Activated naive CD4-positive, alpha-beta T cell treated with anti-CD3 and anti-CD28 coated beads, Interleukin-2, amount 50 U/mL, for 24 hours (primary cell): ENCODE results near the gene XKRX.

Experiments
- H3K27ac Mint-ChIP-seq: one replicate; pipeline ENCODE4 v1.8.0; 2021; ENCODE audit warnings: mild to moderate bottlenecking, mixed read lengths
- H3K27me3 Mint-ChIP-seq: one replicate; pipeline ENCODE4 v1.8.0; 2021; ENCODE audit warnings: mixed read lengths
- H3K36me3 Mint-ChIP-seq: one replicate; pipeline ENCODE4 v1.8.0; 2021; ENCODE audit warnings: mixed read lengths
- H3K4me1 Mint-ChIP-seq: one replicate; pipeline ENCODE4 v1.8.0; 2021; ENCODE audit warnings: mixed read lengths
- H3K4me3 Mint-ChIP-seq: one replicate; pipeline ENCODE4 v1.8.0; 2021; ENCODE audit warnings: mild to moderate bottlenecking, mixed read lengths
- H3K9me3 Mint-ChIP-seq: one replicate; pipeline ENCODE4 v1.8.0; 2021; ENCODE audit warnings: mixed read lengths

XKRX gene

DNA sequence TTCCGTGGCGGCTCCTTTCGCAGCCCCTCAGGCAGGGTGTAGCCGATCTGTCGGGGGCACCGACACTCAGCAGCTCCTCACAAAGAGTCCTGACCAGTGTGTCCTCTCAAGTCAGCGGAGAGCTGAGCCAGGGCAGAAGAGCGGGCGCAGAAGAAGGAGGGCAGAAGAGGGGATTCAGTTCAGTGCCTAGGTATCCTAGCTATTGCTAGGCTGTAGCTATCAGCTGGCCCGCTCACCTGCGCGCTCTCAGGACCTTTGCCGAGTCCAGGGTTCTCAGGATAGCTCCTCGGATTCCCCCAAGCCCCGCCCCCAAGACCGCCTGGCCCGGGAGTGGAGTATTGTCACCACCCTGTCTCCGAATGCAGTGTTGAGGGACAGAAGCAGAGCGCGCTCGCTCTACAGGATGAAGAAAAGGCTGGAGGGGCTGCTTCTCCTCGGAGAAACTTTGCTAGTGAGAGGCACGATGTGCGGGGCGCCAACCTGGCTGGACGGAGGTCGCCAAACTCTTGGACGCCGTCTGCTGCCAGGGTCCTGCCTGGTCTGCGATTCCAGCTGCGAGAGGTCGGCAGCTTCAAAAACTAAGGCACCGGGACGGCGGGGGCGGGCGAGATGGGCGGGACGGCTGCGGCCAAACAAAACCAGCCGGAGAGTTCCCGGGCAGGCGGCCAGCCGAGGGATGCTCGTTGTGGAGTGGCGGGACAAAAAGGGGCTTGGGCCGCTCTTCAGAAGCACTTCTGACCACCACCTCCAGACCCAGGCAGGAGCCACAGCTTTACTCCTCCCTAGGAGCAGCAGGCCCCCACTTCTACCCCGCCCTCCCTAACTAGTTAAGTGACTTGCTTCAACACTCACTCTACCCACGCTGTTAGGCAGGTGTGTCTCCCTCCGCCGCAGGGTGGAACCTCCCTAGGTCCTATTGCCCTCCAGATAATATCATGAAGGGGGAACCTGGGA, at the start of gene XKRX:
XKRX (minus strand) TSS at position 258 of the 954 bp plus-strand sequence. CDS start 613 bp downstream, outside the sequence.
- Mint-ChIP-seq H3K27ac (no peak within 1 kb of the TSS), H3K9me3 (no peaks in the 10 kb centered on the region), H3K27me3 (no peaks in the 10 kb centered on the region), H3K36me3 (no peaks in the 10 kb centered on the region), H3K4me1 (peaks cover 36% of the 10 kb centered on the region), H3K4me3 (peak within 1 kb of the TSS; percentile 90)

DNA sequence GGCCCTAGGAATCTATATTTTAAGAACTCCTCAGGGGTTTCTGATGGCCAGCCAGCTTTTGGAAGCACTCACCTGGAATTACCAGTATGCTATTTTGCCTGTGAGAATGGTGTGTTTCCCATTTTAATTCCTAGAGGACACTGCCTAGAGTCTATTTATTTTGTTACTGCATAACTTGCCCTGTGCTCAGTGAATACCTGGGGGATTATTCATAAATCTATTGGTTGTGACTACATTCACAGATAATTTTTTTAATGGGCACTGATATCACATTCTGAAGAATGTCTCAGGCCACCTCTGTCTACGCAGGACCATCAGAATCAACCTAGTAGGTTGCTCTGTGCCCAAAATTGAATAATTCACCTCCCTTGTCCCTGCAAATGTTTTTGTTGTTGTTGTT, 47.5 kb upstream of the XKRX start:
- Mint-ChIP-seq H3K9me3 (no peaks in the 10 kb centered on the region), H3K4me3 (no peak overlapping the region), H3K27ac (no peak overlapping the region), H3K4me1 (peaks cover 4% of the 10 kb centered on the region), H3K27me3 (no peaks in the 10 kb centered on the region), H3K36me3 (peaks cover 2% of the 10 kb centered on the region)

DNA sequence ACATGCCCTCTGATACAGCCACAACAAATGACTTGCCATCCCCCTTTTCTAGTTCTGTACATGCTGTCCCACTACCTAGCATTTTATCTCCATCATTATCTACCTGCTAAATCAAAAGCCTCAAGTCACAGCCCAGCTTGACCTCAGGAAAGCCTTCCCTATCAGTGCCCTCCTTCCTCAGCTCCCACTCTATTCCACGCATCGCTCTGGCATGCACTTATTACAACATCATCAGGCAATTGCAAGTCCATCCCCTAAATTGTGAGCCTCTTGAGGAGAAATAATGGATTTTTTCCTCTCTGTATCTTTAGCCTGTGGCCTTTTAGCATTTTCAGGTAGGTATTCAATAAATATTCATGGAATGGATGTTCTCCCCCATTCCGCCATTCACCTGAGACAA, 46.5 kb upstream of the XKRX start:
- Mint-ChIP-seq H3K4me3 (no peak overlapping the region), H3K27me3 (no peaks in the 10 kb centered on the region), H3K9me3 (no peaks in the 10 kb centered on the region), H3K4me1 (peaks cover 4% of the 10 kb centered on the region), H3K27ac (no peak overlapping the region), H3K36me3 (peaks cover 2% of the 10 kb centered on the region)

DNA sequence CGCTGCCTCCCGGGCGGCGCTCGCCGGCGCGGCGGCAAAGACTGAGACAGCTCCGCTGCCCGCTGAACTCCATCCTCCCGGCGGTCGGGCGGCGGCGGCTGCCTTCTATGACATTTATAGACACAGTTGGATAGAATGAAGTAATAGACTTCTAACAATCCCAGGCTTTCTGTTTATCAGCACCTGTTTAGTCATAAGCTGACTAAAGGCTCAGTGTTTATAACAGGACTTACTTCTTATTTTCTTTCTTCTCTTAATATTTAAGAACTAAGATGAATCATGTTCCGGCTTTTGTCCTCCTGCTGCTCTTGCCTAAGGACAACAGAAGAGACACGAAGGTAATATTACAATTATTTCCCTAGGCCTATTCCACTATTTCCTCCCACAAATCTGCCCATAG, 44.7 kb upstream of the XKRX start:
- Mint-ChIP-seq H3K4me3 (no peak overlapping the region), H3K27ac (no peak overlapping the region), H3K36me3 (no peaks in the 10 kb centered on the region), H3K27me3 (no peaks in the 10 kb centered on the region), H3K4me1 (no peaks in the 10 kb centered on the region), H3K9me3 (no peaks in the 10 kb centered on the region)

DNA sequence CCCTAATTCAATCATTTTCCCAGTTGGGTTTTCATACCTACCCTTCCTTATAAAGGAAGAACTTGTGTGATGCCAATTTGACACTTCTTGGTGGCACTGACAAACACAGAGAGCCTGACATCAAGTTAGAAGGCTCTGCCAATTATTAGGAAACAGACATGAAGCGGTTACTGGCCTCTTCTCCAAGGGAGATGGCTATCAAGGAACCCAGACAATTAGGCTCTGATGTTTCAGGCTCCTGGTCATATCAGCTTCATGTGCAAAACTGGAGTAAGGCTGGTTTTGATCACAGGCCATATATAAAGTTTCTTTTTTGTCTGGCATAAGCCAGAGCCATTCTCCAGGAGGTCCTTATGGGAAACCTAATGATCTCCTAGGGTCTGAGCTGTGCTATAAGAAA, 41.2 kb upstream of the XKRX start:
- no peaks in the 10 kb centered on the region for H3K4me1 Mint-ChIP-seq
- no peaks in the 10 kb centered on the region for H3K36me3 Mint-ChIP-seq
- H3K9me3 Mint-ChIP-seq: no peaks in the 10 kb centered on the region
- H3K27me3 Mint-ChIP-seq: no peaks in the 10 kb centered on the region
- H3K27ac Mint-ChIP-seq: no peak overlapping the region
- H3K4me3 Mint-ChIP-seq: no peak overlapping the region

DNA sequence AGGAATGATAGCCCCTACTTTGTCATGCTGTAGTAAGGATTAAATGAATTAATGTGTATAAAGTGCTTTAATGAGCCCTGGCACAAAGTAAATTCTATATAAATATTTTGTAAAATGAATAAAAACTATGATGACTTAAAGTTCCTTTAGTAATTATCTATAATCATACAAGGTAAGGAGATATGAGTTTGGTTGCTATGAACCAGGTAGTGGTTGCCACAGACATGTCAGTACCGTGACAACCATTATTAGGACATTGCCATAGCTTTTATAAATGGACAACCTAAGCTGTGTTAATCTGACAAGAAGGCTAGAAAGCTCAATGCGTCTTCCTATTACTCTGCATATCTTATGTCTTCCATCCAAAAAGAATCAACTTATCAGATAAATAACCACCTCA, 40.7 kb upstream of the XKRX start, which contains the start of gene ARL13A:
ARL13A (plus strand) TSS at position 301 of the 400 bp plus-strand sequence. CDS start 3,982 bp downstream, outside the sequence.
- Mint-ChIP-seq H3K27me3 (no peaks in the 10 kb centered on the region), H3K27ac (no peak within 1 kb of the TSS), H3K9me3 (no peaks in the 10 kb centered on the region), H3K4me3 (no peak within 1 kb of the TSS), H3K4me1 (no peaks in the 10 kb centered on the region), H3K36me3 (no peaks in the 10 kb centered on the region)

DNA sequence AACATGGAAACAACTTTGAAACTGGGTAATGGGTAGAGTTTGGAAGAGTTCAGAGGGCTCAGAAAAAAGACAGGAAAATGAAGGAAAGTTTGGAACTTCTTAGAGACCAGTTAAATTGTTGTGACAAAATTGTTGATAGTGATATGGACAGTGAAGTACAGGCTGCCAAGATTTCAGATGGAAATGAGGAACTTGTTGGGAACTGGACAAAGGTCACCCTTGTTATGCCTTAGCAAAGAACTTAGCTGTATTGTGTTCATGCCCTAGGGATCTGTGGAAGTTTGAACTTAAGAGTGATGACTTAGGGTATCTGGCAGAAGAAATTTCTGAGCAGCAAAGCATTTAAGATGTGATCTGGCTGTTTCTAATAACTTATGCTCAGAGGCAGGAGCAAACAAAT, 35.6 kb upstream of the XKRX start:
- Mint-ChIP-seq H3K27ac (no peak overlapping the region), H3K4me1 (no peaks in the 10 kb centered on the region), H3K9me3 (no peaks in the 10 kb centered on the region), H3K36me3 (no peaks in the 10 kb centered on the region), H3K27me3 (no peaks in the 10 kb centered on the region), H3K4me3 (no peak overlapping the region)

DNA sequence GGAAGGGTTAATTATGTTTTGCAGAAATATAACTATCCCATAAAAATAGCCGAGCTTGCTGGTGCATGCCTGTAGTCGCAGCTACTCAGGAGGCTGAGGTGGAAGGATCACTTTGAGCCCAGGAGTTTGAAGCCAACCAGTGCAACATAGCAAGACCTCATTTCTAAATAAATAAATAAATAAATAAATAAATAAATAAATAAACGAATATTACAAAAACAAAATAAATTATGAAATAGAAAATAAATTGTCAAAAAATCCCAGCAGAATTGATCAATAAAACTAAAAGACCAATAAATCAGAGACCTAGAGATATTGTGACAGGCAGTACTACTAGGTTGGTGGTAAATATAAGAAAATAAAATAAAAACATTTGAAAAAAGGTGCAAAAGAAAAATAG, 34.1 kb upstream of the XKRX start:
- Mint-ChIP-seq H3K27ac (no peak overlapping the region), H3K4me1 (no peaks in the 10 kb centered on the region), H3K4me3 (no peak overlapping the region), H3K36me3 (no peaks in the 10 kb centered on the region), H3K9me3 (no peaks in the 10 kb centered on the region), H3K27me3 (no peaks in the 10 kb centered on the region)

DNA sequence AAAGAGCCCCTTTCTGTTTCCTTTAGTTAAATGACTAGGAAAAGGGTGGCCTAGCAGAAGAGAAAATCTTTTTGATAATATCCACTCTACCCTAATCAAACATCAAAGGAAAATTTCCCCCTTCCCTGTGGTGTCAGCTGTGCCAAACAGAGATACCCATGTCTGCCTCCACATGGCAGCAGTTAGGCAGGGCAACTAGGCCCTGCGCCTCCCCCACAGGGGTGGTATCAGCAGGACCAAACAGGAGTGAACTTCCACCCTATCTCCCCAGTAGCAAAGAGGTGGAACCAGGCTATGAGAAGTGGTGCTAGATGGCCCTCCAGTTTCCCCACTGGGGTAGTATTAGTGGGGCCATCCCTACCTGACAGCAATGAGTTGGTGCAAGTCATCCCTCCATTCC, 19.8 kb upstream of the XKRX start:
- H3K4me1 Mint-ChIP-seq: no peaks in the 10 kb centered on the region
- no peaks in the 10 kb centered on the region for H3K9me3 Mint-ChIP-seq
- H3K4me3 Mint-ChIP-seq: no peak overlapping the region
- no peak overlapping the region for H3K27ac Mint-ChIP-seq
- H3K36me3 Mint-ChIP-seq: peaks cover 2% of the 10 kb centered on the region
- no peaks in the 10 kb centered on the region for H3K27me3 Mint-ChIP-seq

DNA sequence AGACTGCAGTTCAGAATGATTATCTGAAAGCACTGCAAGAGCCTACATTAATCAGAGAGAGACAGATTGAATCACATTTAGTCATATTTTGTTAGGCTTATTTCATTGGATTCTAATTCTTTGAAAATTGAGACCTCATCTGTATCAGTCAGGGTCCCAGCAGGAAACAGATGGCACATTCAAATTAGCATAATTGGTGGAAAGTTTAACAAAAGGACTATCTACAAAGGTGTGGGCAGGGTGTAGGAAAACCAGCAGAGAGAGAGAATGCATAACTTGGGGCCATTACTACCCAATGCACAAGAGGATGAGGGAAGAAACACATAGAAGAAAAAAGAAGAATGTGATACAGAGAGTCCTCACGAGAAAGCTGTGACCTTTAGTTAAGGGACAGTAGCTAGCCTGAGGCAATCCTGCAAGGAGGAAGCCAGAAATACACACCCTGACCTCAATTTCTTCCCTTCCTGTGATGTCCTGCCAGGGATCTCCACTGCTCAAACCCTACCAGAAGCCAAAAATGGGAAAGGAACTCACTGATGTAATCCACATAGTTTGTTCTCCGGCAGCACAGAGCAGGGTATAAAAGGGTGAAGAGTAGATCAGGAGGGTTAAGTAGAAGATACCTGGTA, 17.7 kb upstream of the XKRX start:
- Mint-ChIP-seq H3K9me3 (no peaks in the 10 kb centered on the region), H3K36me3 (peaks cover 2% of the 10 kb centered on the region), H3K27me3 (no peaks in the 10 kb centered on the region), H3K4me3 (no peak overlapping the region), H3K27ac (no peak overlapping the region), H3K4me1 (no peaks in the 10 kb centered on the region)

DNA sequence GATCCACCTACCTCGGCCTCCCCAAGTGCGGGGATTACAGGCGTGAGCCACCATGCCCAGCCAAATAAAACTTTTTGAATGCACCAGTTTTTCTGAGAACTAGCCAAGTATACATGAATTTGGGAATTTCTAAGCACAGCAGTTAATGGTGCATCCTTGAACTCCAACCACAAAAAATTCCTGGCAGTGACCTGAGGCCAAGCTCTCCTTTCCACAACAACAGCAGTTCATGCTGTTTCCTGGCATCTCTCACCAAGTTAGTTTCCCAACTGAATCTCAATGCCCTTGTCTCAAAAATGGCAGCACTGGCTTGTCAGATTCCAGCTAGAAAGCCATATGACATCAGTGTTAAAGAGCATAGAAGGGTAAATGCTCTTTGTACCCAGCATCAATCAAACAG, 15.9 kb upstream of the XKRX start:
- H3K27ac Mint-ChIP-seq: no peak overlapping the region
- H3K27me3 Mint-ChIP-seq: no peaks in the 10 kb centered on the region
- H3K9me3 Mint-ChIP-seq: no peaks in the 10 kb centered on the region
- H3K4me3 Mint-ChIP-seq: no peak overlapping the region
- H3K36me3 Mint-ChIP-seq: peaks cover 2% of the 10 kb centered on the region
- H3K4me1 Mint-ChIP-seq: peaks cover under 1% of the 10 kb centered on the region

DNA sequence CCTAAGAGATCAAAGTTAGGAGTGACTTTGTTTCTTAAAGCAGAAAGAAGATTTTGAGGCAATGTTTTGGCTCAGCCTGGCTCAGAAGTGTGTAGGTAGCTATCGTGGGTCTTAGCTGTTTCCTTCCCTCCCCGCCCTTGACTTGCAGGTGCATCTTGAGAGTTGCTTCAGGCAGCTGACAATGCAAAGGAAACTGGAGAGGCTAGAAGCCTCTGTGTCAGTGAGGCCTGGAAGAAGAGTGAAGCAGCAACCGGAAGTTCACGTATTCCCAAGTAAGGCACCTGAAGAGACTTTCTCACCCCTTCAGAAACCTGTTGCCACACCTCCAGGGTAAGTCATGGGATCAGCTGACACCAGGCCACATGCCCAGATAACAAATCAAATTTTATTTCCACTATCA, 10.6 kb upstream of the XKRX start:
- no peaks in the 10 kb centered on the region for H3K27me3 Mint-ChIP-seq
- no peak overlapping the region for H3K4me3 Mint-ChIP-seq
- no peaks in the 10 kb centered on the region for H3K36me3 Mint-ChIP-seq
- H3K27ac Mint-ChIP-seq: peak overlapping the region; percentile 77
- H3K4me1 Mint-ChIP-seq: peaks cover 11% of the 10 kb centered on the region
- H3K9me3 Mint-ChIP-seq: no peaks in the 10 kb centered on the region

DNA sequence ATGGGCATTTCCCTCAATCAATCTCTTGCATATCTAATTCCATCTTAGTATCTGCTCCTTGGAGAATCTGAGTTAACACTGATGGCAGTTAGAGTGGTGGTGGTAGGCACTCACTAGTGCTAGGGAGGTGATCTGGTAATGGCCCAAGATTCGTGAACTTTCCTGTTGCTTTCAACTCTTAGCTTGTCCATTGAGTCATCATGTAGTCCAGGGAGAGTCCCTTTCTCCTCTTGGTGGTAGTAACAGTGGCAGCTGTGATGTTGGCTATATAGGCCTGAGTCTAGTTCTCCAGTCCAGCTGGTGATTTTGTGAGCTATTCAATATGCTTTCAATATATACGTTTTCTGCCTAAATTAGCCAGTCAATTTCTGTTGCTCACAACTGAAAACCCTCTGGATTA, 7.0 kb upstream of the XKRX start:
- no peaks in the 10 kb centered on the region for H3K36me3 Mint-ChIP-seq
- H3K4me1 Mint-ChIP-seq: peaks cover 17% of the 10 kb centered on the region
- no peak overlapping the region for H3K4me3 Mint-ChIP-seq
- no peaks in the 10 kb centered on the region for H3K9me3 Mint-ChIP-seq
- no peak overlapping the region for H3K27ac Mint-ChIP-seq
- H3K27me3 Mint-ChIP-seq: no peaks in the 10 kb centered on the region

DNA sequence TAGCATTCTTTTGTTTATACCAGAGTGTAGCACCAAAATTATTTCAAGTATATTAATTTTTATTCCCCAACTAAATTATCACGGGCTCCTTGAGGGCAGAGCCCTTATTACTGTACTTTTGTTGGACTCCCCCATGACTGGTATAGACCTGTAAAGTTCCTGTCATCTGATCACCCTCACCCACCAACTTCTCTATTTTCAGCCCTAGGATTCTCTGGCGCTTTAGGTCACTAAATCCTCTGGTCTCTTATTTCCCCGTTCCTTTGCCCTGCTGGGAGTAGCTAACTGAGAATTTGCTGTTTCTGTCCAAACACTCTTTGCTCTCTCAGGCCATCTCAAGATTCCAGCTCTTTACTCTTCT, 3.2 kb upstream of the XKRX start:
- Mint-ChIP-seq H3K4me3 (no peak overlapping the region), H3K27ac (no peak overlapping the region), H3K36me3 (no peaks in the 10 kb centered on the region), H3K9me3 (no peaks in the 10 kb centered on the region), H3K4me1 (peaks cover 12% of the 10 kb centered on the region), H3K27me3 (no peaks in the 10 kb centered on the region)

DNA sequence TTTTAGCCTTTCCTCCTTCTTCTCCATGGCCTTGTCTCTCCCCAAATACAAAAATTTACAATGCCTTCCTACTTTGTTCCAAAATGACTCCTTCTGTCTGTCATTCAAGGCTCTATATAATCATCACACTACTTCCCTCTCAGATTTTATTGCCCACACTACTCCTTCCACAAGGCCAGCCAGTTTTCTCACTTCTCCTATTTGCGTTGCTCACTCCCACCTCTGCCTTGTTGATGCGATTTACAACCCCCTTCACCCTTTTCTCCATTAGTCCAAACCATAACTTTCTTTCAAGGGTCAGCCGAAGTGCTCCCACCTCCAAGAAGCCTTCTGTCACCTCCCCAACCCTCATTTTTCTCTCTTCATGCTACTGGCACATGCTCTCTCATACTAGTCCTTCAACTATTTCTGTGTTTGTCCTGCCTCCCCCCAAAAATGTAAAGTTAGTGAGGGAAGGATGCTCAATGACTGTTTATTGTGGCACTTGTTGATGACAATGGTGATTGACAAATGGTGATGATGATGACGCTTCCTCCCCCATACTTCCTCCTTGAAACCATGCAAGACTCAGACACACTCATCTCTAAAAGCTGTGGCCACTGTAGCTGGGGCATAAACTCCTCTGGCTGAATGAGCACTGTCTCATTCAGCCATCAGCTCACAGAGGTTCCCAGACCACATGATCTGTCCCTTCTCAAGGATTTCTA, 2.7 kb upstream of the XKRX start:
- Mint-ChIP-seq H3K4me3 (no peak overlapping the region), H3K27ac (no peak overlapping the region)

DNA sequence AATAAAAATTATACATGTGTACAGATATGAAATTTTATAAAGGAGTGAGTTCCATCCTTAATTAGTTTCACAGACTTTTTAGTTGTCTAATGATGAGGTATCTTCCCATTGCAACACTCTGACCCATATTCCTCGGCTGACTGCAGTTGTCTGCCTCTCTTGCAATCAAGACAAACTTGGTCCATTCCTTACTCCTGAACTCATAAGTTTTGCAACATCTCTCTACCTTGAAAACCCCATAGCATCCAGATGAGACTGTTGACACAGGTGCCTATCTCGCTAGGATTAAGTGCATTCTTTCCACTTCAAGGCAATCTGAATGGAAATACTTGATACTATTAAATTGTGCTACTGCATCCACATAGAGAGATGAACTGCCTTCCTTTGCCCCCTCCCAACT, 2.3 kb downstream of the XKRX start:
- no peak overlapping the region for H3K4me3 Mint-ChIP-seq

More for the DNA sequence above, 2.7 kb upstream of the XKRX start:
- no peaks in the 10 kb centered on the region for H3K36me3 Mint-ChIP-seq
- no peaks in the 10 kb centered on the region for H3K9me3 Mint-ChIP-seq
- no peaks in the 10 kb centered on the region for H3K27me3 Mint-ChIP-seq
- peaks cover 16% of the 10 kb centered on the region for H3K4me1 Mint-ChIP-seq

More for the DNA sequence above, 2.3 kb downstream of the XKRX start:
- peaks cover 36% of the 10 kb centered on the region for H3K4me1 Mint-ChIP-seq
- H3K27me3 Mint-ChIP-seq: no peaks in the 10 kb centered on the region
- no peaks in the 10 kb centered on the region for H3K36me3 Mint-ChIP-seq
- H3K9me3 Mint-ChIP-seq: no peaks in the 10 kb centered on the region
- H3K27ac Mint-ChIP-seq: no peak overlapping the region
